Measurements from ENCODE around the gene TBC1D24.
"Not testable (repeated sequence)": the region's sequence is repeated elsewhere in the genome, so short reads cannot be mapped to it uniquely, and the experiment has no call there.

DNA sequence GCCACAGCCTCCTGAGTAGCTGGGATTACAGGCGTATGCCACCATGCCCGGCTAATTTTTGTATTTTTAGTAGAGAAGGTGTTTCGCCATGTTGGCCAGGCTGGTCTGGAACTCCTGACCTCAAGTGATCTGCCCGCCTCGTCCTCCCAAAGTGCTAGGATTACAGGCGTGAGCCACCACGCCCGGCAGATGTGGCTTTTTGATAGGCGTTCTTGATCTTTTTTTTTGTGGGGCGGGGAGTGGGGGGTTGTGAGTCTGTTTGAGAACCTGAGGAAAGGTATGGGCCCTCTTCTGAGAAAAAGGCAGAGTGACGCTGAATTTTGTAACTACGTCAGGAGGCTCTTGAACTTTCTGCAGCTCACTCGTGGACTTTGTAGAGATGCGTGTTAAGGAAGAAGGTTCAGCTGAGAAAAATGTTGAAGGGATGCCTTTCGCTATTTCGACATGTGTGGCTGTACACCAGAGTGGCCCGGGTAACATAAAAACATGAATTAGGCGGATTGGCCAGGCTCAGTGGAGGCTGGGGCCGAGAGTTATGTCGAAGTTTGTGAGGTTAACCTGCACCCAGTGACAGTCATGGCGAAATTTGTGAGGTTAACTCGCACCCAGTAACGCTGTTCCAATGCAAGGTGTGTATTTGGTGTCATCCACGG lies 64.4 kb downstream of the TBC1D24 start:
- TF ChIP-seq, protein P1, sequence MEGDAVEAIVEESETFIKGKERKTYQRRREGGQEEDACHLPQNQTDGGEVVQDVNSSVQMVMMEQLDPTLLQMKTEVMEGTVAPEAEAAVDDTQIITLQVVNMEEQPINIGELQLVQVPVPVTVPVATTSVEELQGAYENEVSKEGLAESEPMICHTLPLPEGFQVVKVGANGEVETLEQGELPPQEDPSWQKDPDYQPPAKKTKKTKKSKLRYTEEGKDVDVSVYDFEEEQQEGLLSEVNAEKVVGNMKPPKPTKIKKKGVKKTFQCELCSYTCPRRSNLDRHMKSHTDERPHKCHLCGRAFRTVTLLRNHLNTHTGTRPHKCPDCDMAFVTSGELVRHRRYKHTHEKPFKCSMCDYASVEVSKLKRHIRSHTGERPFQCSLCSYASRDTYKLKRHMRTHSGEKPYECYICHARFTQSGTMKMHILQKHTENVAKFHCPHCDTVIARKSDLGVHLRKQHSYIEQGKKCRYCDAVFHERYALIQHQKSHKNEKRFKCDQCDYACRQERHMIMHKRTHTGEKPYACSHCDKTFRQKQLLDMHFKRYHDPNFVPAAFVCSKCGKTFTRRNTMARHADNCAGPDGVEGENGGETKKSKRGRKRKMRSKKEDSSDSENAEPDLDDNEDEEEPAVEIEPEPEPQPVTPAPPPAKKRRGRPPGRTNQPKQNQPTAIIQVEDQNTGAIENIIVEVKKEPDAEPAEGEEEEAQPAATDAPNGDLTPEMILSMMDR (optimal IDR thresholded peaks at IDR 0.05 in 1 of 3, IDR thresholded peaks at IDR 0.05 in 1 of 3, conservative IDR thresholded peaks at IDR 0.05 in 1 of 3; ENCODE audit: extremely low read depth in 1 of 3, insufficient read depth in 2 of 3, low read length in 3 of 3) = not testable (repeated sequence)
- TF ChIP-seq EZH2 (IDR thresholded peaks at IDR 0.05; ENCODE audit: low read length) = not testable (repeated sequence)
